Transverse colon (tissue), 4 donors: ENCODE results near the gene FAM114A1.

Experiments used
- EP300 ChIP-seq: sonication (generic); formaldehyde crosslinking; IDR thresholded peaks from one replicate; pipeline ENCODE4 v1.6.1; 2017; ENCODE audit warnings: antibody characterized with exemption, low read depth
- POLR2A ChIP-seq: fragments of 450-650 bp; IDR thresholded peaks from one replicate; pipeline ENCODE4 v1.6.1; 2016; ENCODE audit warnings: antibody characterized with exemption, mild to moderate bottlenecking, moderate library complexity
- POLR2AphosphoS5 ChIP-seq, 3 donors: sonication (generic); formaldehyde crosslinking; IDR thresholded peaks; one replicate each; pipeline ENCODE4 v1.6.1; 2016; ENCODE audit warnings: antibody characterized with exemption in 3 of 3
- TF ChIP-seq, protein P1 (sequence below), 5 experiments: fragments of 200-600 bp in 3 of 5; fragments of 450-650 bp in 2 of 5; sonication (generic) in 3 of 5; IDR thresholded peaks; 1 replicate in 2 of 5; 2 replicates in 3 of 5; pipeline ENCODE4 v1.5.1; 2016 to 2017; ENCODE audit warnings: antibody characterized with exemption in 5 of 5, inconsistent platforms in 3 of 5, mild to moderate bottlenecking in 2 of 5, moderate library complexity in 1 of 5

DNA sequence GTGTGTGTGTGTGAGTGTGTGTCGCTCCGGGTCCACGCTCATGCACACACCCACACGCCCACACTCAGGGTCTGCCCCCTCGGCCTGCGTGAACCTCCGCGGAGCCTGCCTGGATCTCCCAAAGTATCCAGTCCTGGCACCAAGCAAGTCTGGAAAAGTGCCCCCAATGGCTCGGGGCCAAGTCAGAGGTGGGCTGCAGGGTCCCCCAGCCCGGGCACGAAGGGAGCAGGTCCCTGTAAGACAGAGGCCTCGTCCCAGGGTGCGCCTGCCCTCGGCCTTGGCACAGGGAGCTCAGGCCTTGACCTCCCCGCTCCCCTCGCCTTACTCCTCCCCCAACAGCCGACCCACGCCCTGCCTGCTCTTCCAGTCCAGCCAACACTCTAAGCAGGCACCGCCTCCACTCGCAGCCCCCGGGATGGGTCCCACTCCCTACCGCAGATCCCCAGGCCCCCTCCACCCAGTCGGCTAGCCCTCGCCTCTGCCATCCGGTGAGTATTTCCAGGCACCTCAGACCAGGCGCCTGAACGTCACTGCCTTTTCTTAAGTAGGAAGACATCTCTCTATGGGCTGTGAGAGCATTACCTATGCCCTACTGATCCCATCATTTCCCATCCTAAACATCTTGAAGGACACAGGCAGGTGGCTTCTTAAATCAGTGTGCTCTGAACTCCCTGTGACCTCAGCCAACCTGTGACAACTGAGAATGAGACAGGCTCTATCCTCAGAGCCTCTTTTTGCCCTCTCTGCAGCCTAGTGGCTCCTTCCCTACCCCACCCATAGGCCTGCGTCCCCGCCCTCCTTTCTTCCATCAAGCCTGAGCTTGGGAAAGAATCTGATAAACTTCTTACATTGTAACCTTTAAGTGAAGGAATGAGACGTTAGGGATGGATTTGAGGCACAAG is 704 bp downstream of the FAM114A1 start:
- TF ChIP-seq EP300, result no peak
- TF ChIP-seq, protein P1, sequence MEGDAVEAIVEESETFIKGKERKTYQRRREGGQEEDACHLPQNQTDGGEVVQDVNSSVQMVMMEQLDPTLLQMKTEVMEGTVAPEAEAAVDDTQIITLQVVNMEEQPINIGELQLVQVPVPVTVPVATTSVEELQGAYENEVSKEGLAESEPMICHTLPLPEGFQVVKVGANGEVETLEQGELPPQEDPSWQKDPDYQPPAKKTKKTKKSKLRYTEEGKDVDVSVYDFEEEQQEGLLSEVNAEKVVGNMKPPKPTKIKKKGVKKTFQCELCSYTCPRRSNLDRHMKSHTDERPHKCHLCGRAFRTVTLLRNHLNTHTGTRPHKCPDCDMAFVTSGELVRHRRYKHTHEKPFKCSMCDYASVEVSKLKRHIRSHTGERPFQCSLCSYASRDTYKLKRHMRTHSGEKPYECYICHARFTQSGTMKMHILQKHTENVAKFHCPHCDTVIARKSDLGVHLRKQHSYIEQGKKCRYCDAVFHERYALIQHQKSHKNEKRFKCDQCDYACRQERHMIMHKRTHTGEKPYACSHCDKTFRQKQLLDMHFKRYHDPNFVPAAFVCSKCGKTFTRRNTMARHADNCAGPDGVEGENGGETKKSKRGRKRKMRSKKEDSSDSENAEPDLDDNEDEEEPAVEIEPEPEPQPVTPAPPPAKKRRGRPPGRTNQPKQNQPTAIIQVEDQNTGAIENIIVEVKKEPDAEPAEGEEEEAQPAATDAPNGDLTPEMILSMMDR (IDR thresholded peaks at IDR 0.05), result no peak
- no peak for TF ChIP-seq POLR2A
- peak in 1 of 3 donors; percentile 51 for TF ChIP-seq POLR2AphosphoS5 (IDR thresholded peaks at IDR 0.05)
